HepG2 (cell line): Measurements from ENCODE around the gene PREP. TPM values are rescaled to one million over a fixed set of nuclear protein-coding genes. Genes with fewer than 3 reads are reported as not detected.
A peak's percentile ranks its signal among the peaks of the same experiment; 100 is the strongest.

Experiments used
- ARID4A ChIP-seq: sonication (generic); formaldehyde crosslinking; IDR thresholded peaks from 2 replicates; pipeline ENCODE4 v1.5.0; 2020; ENCODE audit warnings: mild to moderate bottlenecking, missing genetic modification reagents, borderline replicate concordance
- ATF7-NPFF ChIP-seq: sonication (generic); formaldehyde crosslinking; IDR thresholded peaks from 2 replicates; pipeline ENCODE4 v1.8.1; 2023; ENCODE audit warnings: mild to moderate bottlenecking, low read depth, missing genetic modification reagents, moderate library complexity
- CBFB ChIP-seq: sonication (generic); formaldehyde crosslinking; IDR thresholded peaks from 2 replicates; pipeline ENCODE4 v1.4.0; 2020; ENCODE audit warnings: missing genetic modification reagents
- HDAC1 ChIP-seq: sonication (generic); formaldehyde crosslinking; IDR thresholded peaks from 2 replicates; pipeline ENCODE4 v1.5.1; 2020; ENCODE audit warnings: mild to moderate bottlenecking, missing genetic modification reagents
- KDM6A ChIP-seq: IDR thresholded peaks from 2 replicates; pipeline ENCODE4 v1.6.1; 2016; ENCODE audit warnings: low read depth
- NBN ChIP-seq: fragments of 450-650 bp; conservative IDR thresholded peaks from 2 replicates; pipeline ENCODE4 v1.6.1; 2017
- SCMH1 ChIP-seq: sonication (generic); formaldehyde crosslinking; IDR thresholded peaks from 2 replicates; pipeline ENCODE4 v1.9.0; 2021; ENCODE audit warnings: missing genetic modification reagents, mild to moderate bottlenecking, borderline replicate concordance
- THAP9 ChIP-seq: sonication (generic); formaldehyde crosslinking; IDR thresholded peaks from 2 replicates; pipeline ENCODE4; 2020; ENCODE audit warnings: missing genetic modification reagents, mild to moderate bottlenecking, borderline replicate concordance
- ZNF20 ChIP-seq: sonication (generic); formaldehyde crosslinking; IDR thresholded peaks from 2 replicates; pipeline ENCODE4 v1.4.0; 2020; ENCODE audit warnings: mild to moderate bottlenecking, moderate library complexity, missing genetic modification reagents
- ZNF263 ChIP-seq: sonication (generic); formaldehyde crosslinking; IDR thresholded peaks from 2 replicates; pipeline ENCODE4 v1.4.0; 2020; ENCODE audit warnings: missing genetic modification reagents
- ZNF572 ChIP-seq: sonication (generic); formaldehyde crosslinking; IDR thresholded peaks from 2 replicates; pipeline ENCODE4 v1.5.1; 2020; ENCODE audit warnings: mild to moderate bottlenecking, missing genetic modification reagents
- ZNF598 ChIP-seq: sonication (generic); formaldehyde crosslinking; IDR thresholded peaks from 2 replicates; pipeline ENCODE4 v1.5.1; 2020; ENCODE audit warnings: mild to moderate bottlenecking, missing genetic modification reagents, borderline replicate concordance
- ZNF607 ChIP-seq: sonication (generic); formaldehyde crosslinking; IDR thresholded peaks from 2 replicates; pipeline ENCODE4 v1.5.1; 2020; ENCODE audit warnings: missing genetic modification reagents, mild to moderate bottlenecking, borderline replicate concordance
- ZNF770 ChIP-seq: sonication (generic); formaldehyde crosslinking; IDR thresholded peaks from 2 replicates; pipeline ENCODE4 v1.5.0; 2020; ENCODE audit warnings: mild to moderate bottlenecking, missing genetic modification reagents
- ZNF772 ChIP-seq: sonication (generic); formaldehyde crosslinking; IDR thresholded peaks from 2 replicates; pipeline ENCODE4 v1.5.0; 2020; ENCODE audit warnings: mild to moderate bottlenecking, missing genetic modification reagents
- ZNF850 ChIP-seq: sonication (generic); formaldehyde crosslinking; conservative IDR thresholded peaks from 2 replicates; pipeline ENCODE4 v1.9.0; 2021; ENCODE audit warnings: mild to moderate bottlenecking, missing genetic modification reagents
- polyA plus RNA-seq, 8 experiments: library from polyadenylated mRNA; depleted of rRNA in 3 of 8; stranded (reverse) in 7 of 8; unstranded in 1 of 8; fragments of >200 nt; fragmentation: Illumina TruSeq in 4 of 8; extraction: Trizol in 4 of 8; gene quantifications; 2 replicates each; pipeline versions ENCODE4 v1.2.1 to v1.2.3, GENCODE V29; 2011 to 2016; ENCODE audit warnings: low read depth in 4 of 8, missing spikeins in 1 of 8, mixed read lengths in 1 of 8; ENCODE audit not compliant: insufficient read depth in 1 of 8
- total RNA-seq, 5 experiments: library from RNA; depleted of rRNA; stranded (reverse); fragments of >200 nt; fragmentation: Illumina TruSeq; extraction: Trizol; gene quantifications; 2 replicates each; pipeline ENCODE4 v1.2.3, GENCODE V29; 2016; ENCODE audit warnings: low read depth in 1 of 5

The PREP gene
- total and polyA plus RNA-seq, 2 of the 13 experiments (the other 11 are each of a cell fraction or from before 2014, with no cell fraction given): 12.6 to 15.9 TPM

GRCh38 chr6:105402939-105403935 is at the start of gene PREP (continued):
- TF ChIP-seq ARID4A (CRISPR knock-in tag) (peak; percentile 52; the same call in 1 of the 2 replicates), CBFB (CRISPR knock-in tag) (0 out of 2 replicates have a peak, but pooled peaks have one; percentile 14), THAP9 (no peak), ZNF770 (CRISPR knock-in tag) (no peak), ZNF598 (CRISPR knock-in tag) (no peak), NBN (no peak), ZNF20 (CRISPR knock-in tag) (no peak), SCMH1 (CRISPR knock-in tag) (no peak), ZNF772 (no peak), ZNF263 (CRISPR knock-in tag) (peak; percentile 13; the same call in 1 of the 2 replicates), ZNF572 (CRISPR knock-in tag) (no peak), ATF7-NPFF (CRISPR knock-in tag) (peak; percentile 86), ZNF850 (CRISPR knock-in tag) (no peak), HDAC1 (peak; percentile 46; the same call in 1 of the 2 replicates), KDM6A (CRISPR knock-in tag) (no peak), ZNF607 (CRISPR knock-in tag) (0 out of 2 replicates have a peak, but pooled peaks have one; percentile 32)
